RWPE1 (cell line): ENCODE results near the gene DDX51.

ENCODE experiments used
- CTCF ChIA-PET: fragments of 350-600 bp; sonication (Branson Sonifier 250); formaldehyde crosslinking; extraction: SDS; loops from one replicate; lab custom pipeline; 2021; lab: Yijun Ruan, JAX
- POLR2A ChIA-PET: fragments of 400-600 bp; formaldehyde crosslinking; extraction: SDS; loops from one replicate; lab custom pipeline; 2020; ENCODE audit warnings: antibody characterized with exemption; ENCODE audit not compliant: low non-redundant PET; lab: Yijun Ruan, JAX
- DNase-seq: peaks from one replicate; pipeline ENCODE4 v3.0.0; 2012; ENCODE audit warnings: low spot score
- H3K27ac ChIP-seq: fragments of 450-650 bp; 2 replicates; pipeline ENCODE4 v1.5.1; 2017
- CTCF ChIP-seq: fragments of 450-650 bp; conservative IDR thresholded peaks from 2 replicates; pipeline ENCODE4 v1.5.1; 2017; ENCODE audit warnings: low read depth, mild to moderate bottlenecking

The DDX51 gene

GRCh38 chr12:132185705-132186104 is 41.6 kb upstream of the DDX51 start:
- ChIA-PET POLR2A (no interaction called here), CTCF (interaction anchor here (1.1 kb wide), 1 partner anchor 32 kb away, joined by 5 read pairs; no protein-coding TSS in a partner anchor)
- no peak for TF ChIP-seq CTCF
- H3K27ac ChIP-seq = no peak overlapping the region
- DNase-seq = no peak

DNA sequence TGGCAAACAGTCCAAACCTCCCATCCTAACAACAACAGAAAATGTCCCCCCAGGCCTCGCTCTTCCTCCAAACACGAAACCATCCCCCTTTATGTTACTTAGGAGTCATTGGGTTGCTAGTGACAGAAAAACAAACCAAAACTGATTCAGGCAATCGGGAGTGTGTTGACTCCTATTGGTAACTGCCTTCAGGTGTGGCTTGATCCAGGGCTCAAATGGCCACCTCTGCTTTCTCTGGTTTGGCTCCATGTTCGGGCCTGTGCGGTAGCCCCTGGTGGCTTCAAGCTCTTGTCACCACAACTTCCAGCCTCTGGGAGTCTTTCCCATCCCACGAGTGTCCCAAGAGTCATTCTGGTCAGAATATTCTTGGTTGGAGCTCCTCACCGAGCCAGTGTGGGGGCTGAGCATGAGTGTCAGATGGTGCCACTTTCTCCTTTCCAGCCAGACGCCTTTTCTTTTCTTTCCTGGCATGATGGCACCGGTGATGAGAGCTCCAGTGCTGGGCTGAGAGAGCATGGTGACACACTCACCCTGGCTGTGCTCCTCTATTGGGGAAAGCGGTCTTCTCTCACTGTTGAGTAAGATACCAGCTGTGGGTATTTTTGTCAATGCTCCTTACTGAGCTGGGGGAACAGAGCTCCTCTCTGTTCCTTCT is 38.7 kb upstream of the DDX51 start:
- no peak overlapping the region for H3K27ac ChIP-seq
- ChIA-PET CTCF (no interaction called here), POLR2A (no interaction called here)
- DNase-seq = no peak
- TF ChIP-seq CTCF = no peak

- no peak for TF ChIP-seq CTCF
- DNase-seq = no peak
- CTCF ChIA-PET = no interaction called here
- H3K27ac ChIP-seq = no peak overlapping the region
- POLR2A ChIA-PET = no interaction called here
These were observed 38.1 kb upstream of the DDX51 start for GRCh38 chr12:132182206-132182710.

- no peak for TF ChIP-seq CTCF
- no peak overlapping the region for H3K27ac ChIP-seq
- ChIA-PET POLR2A (no interaction called here), CTCF (no interaction called here)
- no peak for DNase-seq
These were observed 37.6 kb upstream of the DDX51 start for GRCh38 chr12:132181570-132182200.

GRCh38 chr12:132180648-132181546 is 36.8 kb upstream of the DDX51 start:
- CTCF ChIA-PET = no interaction called here
- POLR2A ChIA-PET = no interaction called here
- DNase-seq = no peak
- H3K27ac ChIP-seq = no peak overlapping the region
- no peak for TF ChIP-seq CTCF
